ENCODE results near the gene NEU4. TPM values are rescaled to one million over a fixed set of nuclear protein-coding genes. Genes with fewer than 3 reads are reported as not detected.

Gene NEU4
- polyA plus RNA-seq, 3 donors: 0.26 to 2.6 (median 0.99) TPM

- Histone ChIP-seq H3K4me1 (ENCODE audit: control insufficient read depth in 1 of 2, insufficient read depth in 2 of 2, low read length in 2 of 2) (no peaks in the 10 kb centered on the region), H2AFZ (ENCODE audit: insufficient read depth, low read depth, low read length, poor library complexity, severe bottlenecking) (no peak overlapping the region), H3K4me3 (replicated peaks in 1 of 3; ENCODE audit: low read depth in 2 of 3, low read length in 3 of 3) (no peak overlapping the region), H3K9ac (ENCODE audit: insufficient read depth, low read length, poor library complexity, severe bottlenecking) (no peak overlapping the region), H3K27ac (ENCODE audit: low read depth in 1 of 2, low read length in 2 of 2) (no peak overlapping the region), H3K79me2 (ENCODE audit: insufficient read depth, low read length) (no peaks in the 10 kb centered on the region), H4K20me1 (ENCODE audit: insufficient read depth, low read length) (no peaks in the 10 kb centered on the region), H3K9me3 (replicated peaks in 1 of 2; ENCODE audit: control insufficient read depth in 1 of 2, insufficient read depth in 1 of 2, low read length in 2 of 2) (no peaks in the 10 kb centered on the region), H3K36me3 (replicated peaks in 1 of 2; ENCODE audit: control insufficient read depth in 1 of 2, insufficient read depth in 2 of 2, low read length in 2 of 2) (no peaks in the 10 kb centered on the region), H3K4me2 (replicated peaks; ENCODE audit: extremely low read depth, low read length, poor library complexity, severe bottlenecking) (no peak overlapping the region), H3K27me3 (ENCODE audit: control insufficient read depth in 2 of 2, insufficient read depth in 2 of 2, low read length in 2 of 2) (no peaks in the 10 kb centered on the region)
- H3K27me3 Mint-ChIP-seq (ENCODE audit: low read depth in 3 of 3): peaks cover 4 to 10% (median 9%) of the 10 kb centered on the region in 3 donors
- intact Hi-C loops (cut with micrococcal nuclease): no loop called here
- peaks cover 0 to 2% (median 0%) of the 10 kb centered on the region in 7 donors for H3K9me3 Mint-ChIP-seq
- H3K27ac Mint-ChIP-seq: no peak overlapping the region
- no peak for DNase-seq
- no peak overlapping the region for H3K4me3 Mint-ChIP-seq
- WGBS (ENCODE audit: insufficient coverage): 96% methylated on average over 22 of the region's 28 CpGs
- TF ChIP-seq, protein P1, sequence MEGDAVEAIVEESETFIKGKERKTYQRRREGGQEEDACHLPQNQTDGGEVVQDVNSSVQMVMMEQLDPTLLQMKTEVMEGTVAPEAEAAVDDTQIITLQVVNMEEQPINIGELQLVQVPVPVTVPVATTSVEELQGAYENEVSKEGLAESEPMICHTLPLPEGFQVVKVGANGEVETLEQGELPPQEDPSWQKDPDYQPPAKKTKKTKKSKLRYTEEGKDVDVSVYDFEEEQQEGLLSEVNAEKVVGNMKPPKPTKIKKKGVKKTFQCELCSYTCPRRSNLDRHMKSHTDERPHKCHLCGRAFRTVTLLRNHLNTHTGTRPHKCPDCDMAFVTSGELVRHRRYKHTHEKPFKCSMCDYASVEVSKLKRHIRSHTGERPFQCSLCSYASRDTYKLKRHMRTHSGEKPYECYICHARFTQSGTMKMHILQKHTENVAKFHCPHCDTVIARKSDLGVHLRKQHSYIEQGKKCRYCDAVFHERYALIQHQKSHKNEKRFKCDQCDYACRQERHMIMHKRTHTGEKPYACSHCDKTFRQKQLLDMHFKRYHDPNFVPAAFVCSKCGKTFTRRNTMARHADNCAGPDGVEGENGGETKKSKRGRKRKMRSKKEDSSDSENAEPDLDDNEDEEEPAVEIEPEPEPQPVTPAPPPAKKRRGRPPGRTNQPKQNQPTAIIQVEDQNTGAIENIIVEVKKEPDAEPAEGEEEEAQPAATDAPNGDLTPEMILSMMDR (IDR thresholded peaks at IDR 0.05): no peak
- H3K36me3 Mint-ChIP-seq: no peaks in the 10 kb centered on the region
- H3K4me1 Mint-ChIP-seq: peaks cover 2% of the 10 kb centered on the region
Measured at GRCh38 chr2:241810307-241811200, 1.6 kb downstream of the NEU4 start.

DNA sequence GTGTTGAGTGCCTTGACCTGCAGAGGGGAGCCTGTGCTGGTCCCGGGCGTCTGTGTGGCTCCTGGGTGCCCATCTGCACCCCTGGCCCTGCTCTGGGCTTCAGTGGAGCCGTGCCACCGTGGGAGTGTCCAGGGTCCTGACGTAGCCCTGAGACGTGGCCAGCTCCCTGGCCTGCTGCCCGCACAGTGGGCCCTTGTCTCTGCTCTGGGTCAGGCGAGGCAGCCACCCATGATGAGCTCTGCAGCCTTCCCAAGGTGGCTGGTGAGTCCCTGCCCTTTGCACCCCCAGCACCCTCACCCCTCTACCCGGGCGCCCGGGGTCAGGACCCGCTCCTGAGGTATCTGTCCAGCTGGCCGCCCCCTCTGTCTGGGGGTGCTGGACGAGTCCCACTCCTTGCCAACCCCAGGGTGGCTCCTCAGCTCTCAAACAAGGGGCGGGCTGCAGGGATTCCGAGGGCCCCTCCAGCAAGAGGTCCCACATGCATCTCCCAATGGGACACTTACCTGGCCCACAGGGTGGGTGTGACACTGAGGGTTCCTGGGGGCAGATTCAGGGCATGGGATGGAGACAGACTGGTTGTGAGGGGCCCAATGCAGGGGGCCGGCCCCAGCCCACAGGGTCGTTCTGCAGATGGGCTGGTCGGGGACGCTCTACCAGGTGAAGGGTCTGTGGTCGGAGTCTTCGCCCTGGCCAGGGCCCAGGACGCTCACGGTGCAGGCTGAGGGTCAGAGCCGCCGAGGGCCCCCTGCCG lies 2.4 kb downstream of the NEU4 start:
- Histone ChIP-seq H3K27ac (ENCODE audit: low read depth in 1 of 2, low read length in 2 of 2) (no peak overlapping the region), H3K79me2 (ENCODE audit: insufficient read depth, low read length) (no peaks in the 10 kb centered on the region), H2AFZ (ENCODE audit: insufficient read depth, low read depth, low read length, poor library complexity, severe bottlenecking) (no peak overlapping the region), H4K20me1 (ENCODE audit: insufficient read depth, low read length) (no peaks in the 10 kb centered on the region), H3K9me3 (replicated peaks in 1 of 2; ENCODE audit: control insufficient read depth in 1 of 2, insufficient read depth in 1 of 2, low read length in 2 of 2) (no peaks in the 10 kb centered on the region), H3K9ac (ENCODE audit: insufficient read depth, low read length, poor library complexity, severe bottlenecking) (no peak overlapping the region), H3K4me1 (ENCODE audit: control insufficient read depth in 1 of 2, insufficient read depth in 2 of 2, low read length in 2 of 2) (no peaks in the 10 kb centered on the region), H3K36me3 (replicated peaks in 1 of 2; ENCODE audit: control insufficient read depth in 1 of 2, insufficient read depth in 2 of 2, low read length in 2 of 2) (no peaks in the 10 kb centered on the region), H3K4me3 (replicated peaks in 1 of 3; ENCODE audit: low read depth in 2 of 3, low read length in 3 of 3) (no peak overlapping the region), H3K27me3 (ENCODE audit: control insufficient read depth in 2 of 2, insufficient read depth in 2 of 2, low read length in 2 of 2) (no peaks in the 10 kb centered on the region), H3K4me2 (replicated peaks; ENCODE audit: extremely low read depth, low read length, poor library complexity, severe bottlenecking) (no peak overlapping the region)
- no peak for DNase-seq
- WGBS (ENCODE audit: insufficient coverage): 95% methylated on average over 22 of the region's 27 CpGs
- Mint-ChIP-seq H3K4me1 (peaks cover 2% of the 10 kb centered on the region), H3K27me3 (ENCODE audit: low read depth in 3 of 3) (peaks cover 4 to 10% (median 9%) of the 10 kb centered on the region in 3 donors), H3K4me3 (no peak overlapping the region), H3K9me3 (peaks cover 0 to 2% (median 0%) of the 10 kb centered on the region in 7 donors), H3K27ac (no peak overlapping the region), H3K36me3 (no peaks in the 10 kb centered on the region)
- intact Hi-C loops (cut with micrococcal nuclease): no loop called here
- TF ChIP-seq, protein P1 (IDR thresholded peaks at IDR 0.05): no peak

Data from CD14-positive monocyte (primary cell).